D721Med (cell line): ENCODE results near the gene SLC10A7.
A peak's percentile ranks its signal among the peaks of the same experiment; 100 is the strongest.

Experiments used
- DNase-seq: peaks from one replicate; pipeline ENCODE4 v3.0.0; 2011; ENCODE audit warnings: low spot score; ENCODE audit not compliant: insufficient read length
- FAIRE-seq: peaks from 2 replicates; lab custom pipeline; 2011; peaks lifted over from hg19 to GRCh38; lab: Jason Lieb, UNC
- CTCF ChIP-seq: IDR thresholded peaks from 2 replicates; pipeline ENCODE4 v1.5.1; 2012; ENCODE audit warnings: mild to moderate bottlenecking, control low read depth; ENCODE audit not compliant: insufficient read depth; ENCODE audit errors: missing control alignments

The SLC10A7 gene

GRCh38 chr4:146407257-146407656, 114.5 kb downstream of the SLC10A7 start:
- no peak for DNase-seq
- no peak for FAIRE-seq
- TF ChIP-seq CTCF: no peak

- no peak for TF ChIP-seq CTCF
- DNase-seq (no peak), FAIRE-seq (no peak)
These were observed 120.5 kb downstream of the SLC10A7 start for GRCh38 chr4:146401274-146401673.

GRCh38 chr4:146398896-146399445, 122.8 kb downstream of the SLC10A7 start:
- TF ChIP-seq CTCF: no peak
- DNase-seq (no peak), FAIRE-seq (no peak)

- FAIRE-seq (no peak), DNase-seq (no peak)
- TF ChIP-seq CTCF: no peak
These were observed 123.3 kb downstream of the SLC10A7 start for GRCh38 chr4:146398404-146398803.

- FAIRE-seq (no peak), DNase-seq (no peak)
- TF ChIP-seq CTCF: no peak
These were observed 132.2 kb downstream of the SLC10A7 start for GRCh38 chr4:146389561-146389960.

- no peak for TF ChIP-seq CTCF
- FAIRE-seq (no peak), DNase-seq (no peak)
These were observed 139.5 kb downstream of the SLC10A7 start for GRCh38 chr4:146382194-146382593.

GRCh38 chr4:146381263-146381872, 140.4 kb downstream of the SLC10A7 start:
- FAIRE-seq: peak; percentile 11
- DNase-seq: no peak
- TF ChIP-seq CTCF: no peak
